Choroid plexus epithelial cell (primary cell): ENCODE measurements around the gene PAXIP1.
"Not testable (repeated sequence)": the region's sequence is repeated elsewhere in the genome, so short reads cannot be mapped to it uniquely, and the experiment has no call there.

Experiments used
- DNase-seq: peaks from one replicate; pipeline ENCODE4 v3.0.0-alpha.2; 2010; ENCODE audit warnings: low read depth
- H3K4me3 ChIP-seq: 2 replicates; pipeline ENCODE4 v1.5.1; 2011; ENCODE audit warnings: low read depth, mild to moderate bottlenecking, control low read depth, low read length, moderate library complexity
- CTCF ChIP-seq: conservative IDR thresholded peaks from 2 replicates; pipeline ENCODE4 v1.5.1; 2011; ENCODE audit warnings: low read depth, mild to moderate bottlenecking, control low read depth, inconsistent platforms, low read length, moderate library complexity

The PAXIP1 gene

DNA sequence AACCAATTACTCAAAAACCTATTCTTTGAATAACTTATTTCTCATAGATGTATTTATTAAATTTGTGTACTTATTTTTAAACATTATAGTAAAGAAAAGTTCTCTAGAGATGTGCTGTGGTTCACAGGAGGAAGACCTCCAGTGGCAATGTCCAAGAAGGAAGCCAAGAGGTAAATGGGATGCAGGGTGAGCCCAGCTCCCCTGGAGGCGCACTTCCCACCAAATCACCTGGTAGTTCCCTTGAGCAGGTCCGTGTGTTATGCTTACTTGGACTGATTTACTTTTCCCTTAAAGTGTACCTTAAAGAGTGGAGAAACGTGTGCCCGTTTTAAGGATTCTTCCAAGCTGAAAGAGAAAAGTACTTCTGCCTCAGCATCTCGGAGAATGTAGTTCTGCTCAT lies 55.3 kb downstream of the PAXIP1 start:
- TF ChIP-seq CTCF = no peak

GRCh38 chr7:154946166-154946565 lies 56.8 kb downstream of the PAXIP1 start:
- DNase-seq = no peak
- H3K4me3 ChIP-seq = no peak overlapping the region
- no peak for TF ChIP-seq CTCF

More for the DNA sequence above, 55.3 kb downstream of the PAXIP1 start:
- DNase-seq = no peak
- H3K4me3 ChIP-seq = no peak overlapping the region

DNA sequence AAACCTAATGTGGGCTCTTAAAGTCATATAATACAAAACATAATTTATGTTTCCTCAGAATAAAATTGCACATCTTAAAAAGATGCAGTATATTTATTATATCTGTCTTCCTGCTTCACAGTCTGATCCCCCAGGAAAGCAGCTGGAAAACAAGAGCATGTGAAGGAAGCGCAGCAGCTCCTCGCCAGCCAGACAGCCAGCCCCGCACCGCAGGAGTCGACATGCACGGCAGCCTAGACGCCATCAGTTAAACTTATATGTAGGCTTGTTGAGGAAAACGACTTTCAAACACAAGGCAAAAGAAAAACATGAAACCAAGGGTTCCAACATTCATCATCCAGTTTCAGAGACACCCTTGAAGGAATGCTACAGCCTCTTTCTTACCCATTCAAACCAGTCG lies 59.0 kb downstream of the PAXIP1 start:
- H3K4me3 ChIP-seq = no peak overlapping the region
- no peak for DNase-seq
- no peak for TF ChIP-seq CTCF

DNA sequence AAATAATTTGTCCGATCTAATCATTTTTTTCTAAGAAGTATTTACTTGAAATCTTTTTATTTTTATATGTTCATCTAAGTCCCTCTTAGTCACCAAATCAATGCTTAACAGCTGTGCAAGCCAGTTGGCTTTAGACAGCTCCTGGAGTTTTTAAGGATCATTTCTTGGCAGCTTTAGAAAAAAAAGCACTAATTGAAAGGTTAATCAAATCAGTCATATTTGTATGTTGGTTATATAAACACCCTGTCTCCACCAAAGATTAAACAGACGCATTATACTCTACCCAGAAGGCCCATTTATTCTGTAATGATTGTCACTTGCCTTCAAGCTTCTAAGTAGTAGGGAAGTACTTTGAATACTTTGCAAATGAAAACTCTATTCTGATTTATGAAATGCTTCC lies 60.2 kb downstream of the PAXIP1 start:
- no peak for TF ChIP-seq CTCF
- no peak for DNase-seq
- no peak overlapping the region for H3K4me3 ChIP-seq

GRCh38 chr7:154937837-154938236 lies 65.1 kb downstream of the PAXIP1 start:
- DNase-seq = no peak
- TF ChIP-seq CTCF = no peak

GRCh38 chr7:154934353-154934952 lies 68.5 kb downstream of the PAXIP1 start:
- not testable (repeated sequence) for H3K4me3 ChIP-seq, DNase-seq

More at GRCh38 chr7:154937837-154938236, 65.1 kb downstream of the PAXIP1 start:
- H3K4me3 ChIP-seq = no peak overlapping the region

- H3K4me3 ChIP-seq = no peak overlapping the region
- DNase-seq = peak; percentile 8
- no peak for TF ChIP-seq CTCF
These were observed 71.0 kb downstream of the PAXIP1 start for GRCh38 chr7:154931906-154932305.
